ENCODE results near the gene C15orf61.

- TF ChIP-seq GATA2 (IDR thresholded peaks at IDR 0.05; ENCODE audit: low read depth, low read length) = no peak
- no peak for TF ChIP-seq GATA3 (IDR thresholded peaks at IDR 0.05; ENCODE audit: low read depth, low read length)
These were observed 15.0 kb upstream of the C15orf61 start for GRCh38 chr15:67505675-67506572.
